H9 (cell line): Measurements from ENCODE around the gene PLBD1. TPM values are rescaled to one million over a fixed set of nuclear protein-coding genes. Genes with fewer than 3 reads are reported as not detected.

Experiments
- DNase-seq: peaks from one replicate; pipeline ENCODE4 v3.0.0-alpha.2; 2017
- H2AFZ ChIP-seq: one replicate; pipeline ENCODE4 v1.6.1; 2013; ENCODE audit warnings: mild to moderate bottlenecking, low read length, control low read depth, moderate library complexity
- H2AK5ac ChIP-seq: 2 replicates; pipeline ENCODE4 v1.6.1; 2013; ENCODE audit warnings: low read length, control low read depth, mixed read lengths; ENCODE audit not compliant: insufficient read length
- H2BK120ac ChIP-seq: one replicate; pipeline ENCODE4 v1.6.1; 2013; ENCODE audit warnings: low read depth, mild to moderate bottlenecking, low read length, control low read depth, inconsistent platforms; ENCODE audit not compliant: poor library complexity, severe bottlenecking
- H2BK12ac ChIP-seq: 2 replicates; pipeline ENCODE4 v1.6.1; 2013; ENCODE audit warnings: low read length, control low read depth, mixed read lengths, low read depth; ENCODE audit not compliant: insufficient read length
- H2BK15ac ChIP-seq: 2 replicates; pipeline ENCODE4 v1.6.1; 2013; ENCODE audit warnings: low read depth, low read length, control low read depth
- H2BK20ac ChIP-seq: one replicate; pipeline ENCODE4 v1.6.1; 2013; ENCODE audit warnings: low read depth, mild to moderate bottlenecking, low read length, control low read depth, inconsistent platforms; ENCODE audit not compliant: poor library complexity, severe bottlenecking
- H2BK5ac ChIP-seq: 2 replicates; pipeline ENCODE4 v1.6.1; 2013; ENCODE audit warnings: low read length, control low read depth, mixed read lengths; ENCODE audit not compliant: insufficient read length
- H3K14ac ChIP-seq: 2 replicates; pipeline ENCODE4 v1.6.1; 2013; ENCODE audit warnings: low read length, control low read depth; ENCODE audit not compliant: insufficient read depth
- H3K18ac ChIP-seq: 2 replicates; pipeline ENCODE4 v1.6.1; 2013; ENCODE audit warnings: low read depth, mild to moderate bottlenecking, mixed read lengths, low read length, control low read depth; ENCODE audit not compliant: insufficient read length
- H3K23ac ChIP-seq: 2 replicates; pipeline ENCODE4 v1.6.1; 2013; ENCODE audit warnings: low read length, control low read depth, mixed read lengths, low read depth; ENCODE audit not compliant: insufficient read length
- H3K23me2 ChIP-seq: 2 replicates; pipeline ENCODE4 v1.6.1; 2013; ENCODE audit warnings: low read depth, mild to moderate bottlenecking, mixed read lengths, low read length, control low read depth; ENCODE audit not compliant: insufficient read length, poor library complexity, severe bottlenecking
- H3K27ac ChIP-seq: 2 replicates; pipeline ENCODE4 v1.5.1; 2013; ENCODE audit warnings: low read length, control low read depth, mixed read lengths, low read depth; ENCODE audit not compliant: insufficient read length
- H3K27me3 ChIP-seq: 2 replicates; pipeline ENCODE4 v1.6.1; 2013; ENCODE audit warnings: low read length, control low read depth, inconsistent platforms; ENCODE audit not compliant: insufficient read depth
- H3K4ac ChIP-seq: 2 replicates; pipeline ENCODE4 v1.6.1; 2013; ENCODE audit warnings: low read depth, mild to moderate bottlenecking, control low read depth, inconsistent platforms, low read length, moderate library complexity
- H3K4me1 ChIP-seq: 2 replicates; pipeline ENCODE4 v1.6.1; 2013; ENCODE audit warnings: low read length, control low read depth, inconsistent platforms; ENCODE audit not compliant: insufficient read depth
- H3K4me2 ChIP-seq: 2 replicates; pipeline ENCODE4 v1.6.1; 2013; ENCODE audit warnings: low read length, control low read depth, mixed read lengths; ENCODE audit not compliant: insufficient read length, insufficient read depth
- H3K56ac ChIP-seq: 2 replicates; pipeline ENCODE4 v1.6.1; 2013; ENCODE audit warnings: low read depth, mild to moderate bottlenecking, mixed read lengths, low read length, control low read depth; ENCODE audit not compliant: insufficient read length
- H3K79me1 ChIP-seq: 2 replicates; pipeline ENCODE4 v1.6.1; 2013; ENCODE audit warnings: low read depth, mild to moderate bottlenecking, moderate library complexity, low read length, control low read depth, inconsistent platforms; ENCODE audit not compliant: insufficient read depth, poor library complexity, severe bottlenecking
- H3K79me2 ChIP-seq: 2 replicates; pipeline ENCODE4 v1.6.1; 2013; ENCODE audit warnings: low read length, control low read depth, inconsistent platforms; ENCODE audit not compliant: insufficient read depth
- H3K9ac ChIP-seq: 2 replicates; pipeline ENCODE4 v1.6.1; 2013; ENCODE audit warnings: low read length, control low read depth, mixed read lengths; ENCODE audit not compliant: insufficient read length; ENCODE audit errors: extremely low read depth
- H3K9me3 ChIP-seq: one replicate; pipeline ENCODE4 v1.6.1; 2013; ENCODE audit warnings: low read depth, low read length, inconsistent platforms; ENCODE audit not compliant: control insufficient read depth
- H3T11ph ChIP-seq: one replicate; pipeline ENCODE4 v1.6.1; 2013; ENCODE audit warnings: mild to moderate bottlenecking, low read length, control low read depth, inconsistent platforms
- H4K20me1 ChIP-seq: one replicate; pipeline ENCODE4 v1.6.1; 2013; ENCODE audit not compliant: control insufficient read depth, insufficient read length, insufficient read depth
- H4K5ac ChIP-seq: 2 replicates; pipeline ENCODE4 v1.6.1; 2013; ENCODE audit warnings: low read depth, mild to moderate bottlenecking, mixed read lengths, low read length, control low read depth; ENCODE audit not compliant: insufficient read length
- H4K8ac ChIP-seq: replicated peaks from 2 replicates; pipeline ENCODE4 v1.6.1; 2013; ENCODE audit warnings: low read length, control low read depth, mixed read lengths, low read depth; ENCODE audit not compliant: insufficient read length
- H4K91ac ChIP-seq: 2 replicates; pipeline ENCODE4 v1.6.1; 2013; ENCODE audit warnings: low read depth, mild to moderate bottlenecking, moderate library complexity, mixed read lengths, low read length, control low read depth; ENCODE audit not compliant: insufficient read length
- H3K27ac Mint-ChIP-seq, 3 experiments: 2 replicates in 2 of 3; 3 replicates in 1 of 3; pipeline ENCODE4 v1.8.0; 2020 to 2021; ENCODE audit warnings: mixed read lengths in 3 of 3, mild to moderate bottlenecking in 1 of 3, moderate library complexity in 1 of 3
- H3K27me3 Mint-ChIP-seq: 2 replicates; pipeline ENCODE4 v1.8.0; 2021; ENCODE audit warnings: low read depth, mild to moderate bottlenecking, moderate library complexity, mixed read lengths
- H3K36me3 Mint-ChIP-seq, 3 experiments: 2 replicates in 2 of 3; 3 replicates in 1 of 3; pipeline ENCODE4 v1.8.0; 2020 to 2021; ENCODE audit warnings: low read depth in 3 of 3, mixed read lengths in 3 of 3; ENCODE audit not compliant: insufficient read depth in 1 of 3
- H3K4me1 Mint-ChIP-seq, 2 experiments: 2 replicates each; pipeline ENCODE4 v1.8.0; 2020; ENCODE audit warnings: mixed read lengths in 2 of 2
- H3K4me3 Mint-ChIP-seq, 2 experiments: 2 replicates in 1 of 2; 3 replicates in 1 of 2; pipeline ENCODE4 v1.8.0; 2020 to 2021; ENCODE audit warnings: mild to moderate bottlenecking in 2 of 2, mixed read lengths in 2 of 2, moderate library complexity in 1 of 2
- H3K9me3 Mint-ChIP-seq, 2 experiments: 2 replicates in 1 of 2; 3 replicates in 1 of 2; pipeline ENCODE4 v1.8.0; 2020; ENCODE audit warnings: mild to moderate bottlenecking in 2 of 2, mixed read lengths in 2 of 2, moderate library complexity in 1 of 2
- CTCF ChIP-seq: fragments of 200-600 bp; sonication (generic); conservative IDR thresholded peaks from 3 replicates; pipeline ENCODE4 v1.8.0; 2021; ENCODE audit warnings: antibody characterized with exemption, mild to moderate bottlenecking
- WGBS: extraction: QIAGEN DNeasy Blood & Tissue Kit; methylation state at CpG from one replicate; pipeline ENCODE4 v1.1.7; 2013; ENCODE audit warnings: missing lambda C conversion rate, low lambda C conversion rate, mixed read lengths; ENCODE audit not compliant: insufficient read length; ENCODE audit errors: extremely low coverage; 5-methylcytosine and 5-hydroxymethylcytosine counted together
- total RNA-seq: library from RNA; stranded (reverse); gene quantifications from 2 replicates; pipeline ENCODE4 v1.2.1, GENCODE V29; 2021

PLBD1 gene
- total RNA-seq, 1 experiment from 2014 or later, result 15.5 TPM

- H3K4me1 ChIP-seq, result peaks cover 6% of the 10 kb centered on the region; the same call in 1 of the 2 replicates
- no peak overlapping the region for H2BK5ac ChIP-seq
- Mint-ChIP-seq H3K9me3 (no peaks in the 10 kb centered on the region), H3K4me1 (peaks cover 10 to 28% of the 10 kb centered on the region in 2 experiments), H3K4me3 (no peak overlapping the region), H3K27me3 (peaks cover 7% of the 10 kb centered on the region), H3K36me3 (peaks cover 0 to 3% (median 0%) of the 10 kb centered on the region in 3 experiments; a peak in 2 of 7 replicates), H3K27ac (peak overlapping the region in 1 of 3 experiments; percentile 54; a peak in 1 of 7 replicates)
- peaks cover 3% of the 10 kb centered on the region for H3K23me2 ChIP-seq
- H3K9ac ChIP-seq, result no peak overlapping the region
- H4K5ac ChIP-seq, result no peak overlapping the region
- H2BK120ac ChIP-seq, result no peak overlapping the region
- H4K91ac ChIP-seq, result no peak overlapping the region
- H2BK15ac ChIP-seq, result no peak overlapping the region
- no peaks in the 10 kb centered on the region for H3K79me1 ChIP-seq
- TF ChIP-seq CTCF, result no peak
- H3K23ac ChIP-seq, result no peak overlapping the region
- H3K4me2 ChIP-seq, result no peak overlapping the region
- H3K56ac ChIP-seq, result no peak overlapping the region
- no peak overlapping the region for H3K4ac ChIP-seq
- H2BK12ac ChIP-seq, result no peak overlapping the region
- H3K14ac ChIP-seq, result no peak overlapping the region
- no peaks in the 10 kb centered on the region for H4K20me1 ChIP-seq
- WGBS, result no CpG with 5 or more reads among the region's 1 CpG
- no peak overlapping the region for H3K27ac ChIP-seq
- H3T11ph ChIP-seq, result no peak overlapping the region
- H2BK20ac ChIP-seq, result no peak overlapping the region
- no peak overlapping the region for H2AFZ ChIP-seq
- no peak for DNase-seq
- no peak overlapping the region for H4K8ac ChIP-seq
- H3K79me2 ChIP-seq, result no peaks in the 10 kb centered on the region
- H3K18ac ChIP-seq, result no peak overlapping the region
- no peaks in the 10 kb centered on the region; the same call in 1 of the 2 replicates for H3K27me3 ChIP-seq
- no peak overlapping the region for H2AK5ac ChIP-seq
- H3K9me3 ChIP-seq, result no peaks in the 10 kb centered on the region
Observed at GRCh38 chr12:14570231-14570630, 2.5 kb upstream of the PLBD1 start.
